ENCODE results near the gene SLCO2B1.

SLCO2B1 gene

GRCh38 chr11:75189108-75189507 is 38.2 kb downstream of the SLCO2B1 start:
- no peak for DNase-seq
- Mint-ChIP-seq H3K36me3 (ENCODE audit: low read depth) (no peaks in the 10 kb centered on the region), H3K4me3 (no peak overlapping the region), H3K4me1 (peaks cover 21% of the 10 kb centered on the region), H3K27me3 (ENCODE audit: low read depth, poor library complexity) (peaks cover 11% of the 10 kb centered on the region), H3K9me3 (no peaks in the 10 kb centered on the region), H3K27ac (no peak overlapping the region)
- TF ChIP-seq CTCF (IDR thresholded peaks at IDR 0.05) = no peak

GRCh38 chr11:75189911-75190310 is 39.0 kb downstream of the SLCO2B1 start:
- H3K27me3 Mint-ChIP-seq (ENCODE audit: low read depth, poor library complexity) = peaks cover 10% of the 10 kb centered on the region
- H3K36me3 Mint-ChIP-seq (ENCODE audit: low read depth) = no peaks in the 10 kb centered on the region
- no peak for TF ChIP-seq CTCF (IDR thresholded peaks at IDR 0.05)
- no peaks in the 10 kb centered on the region for H3K9me3 Mint-ChIP-seq
- H3K4me3 Mint-ChIP-seq = no peak overlapping the region
- H3K27ac Mint-ChIP-seq = no peak overlapping the region
- H3K4me1 Mint-ChIP-seq = peaks cover 21% of the 10 kb centered on the region
- no peak for DNase-seq

DNA sequence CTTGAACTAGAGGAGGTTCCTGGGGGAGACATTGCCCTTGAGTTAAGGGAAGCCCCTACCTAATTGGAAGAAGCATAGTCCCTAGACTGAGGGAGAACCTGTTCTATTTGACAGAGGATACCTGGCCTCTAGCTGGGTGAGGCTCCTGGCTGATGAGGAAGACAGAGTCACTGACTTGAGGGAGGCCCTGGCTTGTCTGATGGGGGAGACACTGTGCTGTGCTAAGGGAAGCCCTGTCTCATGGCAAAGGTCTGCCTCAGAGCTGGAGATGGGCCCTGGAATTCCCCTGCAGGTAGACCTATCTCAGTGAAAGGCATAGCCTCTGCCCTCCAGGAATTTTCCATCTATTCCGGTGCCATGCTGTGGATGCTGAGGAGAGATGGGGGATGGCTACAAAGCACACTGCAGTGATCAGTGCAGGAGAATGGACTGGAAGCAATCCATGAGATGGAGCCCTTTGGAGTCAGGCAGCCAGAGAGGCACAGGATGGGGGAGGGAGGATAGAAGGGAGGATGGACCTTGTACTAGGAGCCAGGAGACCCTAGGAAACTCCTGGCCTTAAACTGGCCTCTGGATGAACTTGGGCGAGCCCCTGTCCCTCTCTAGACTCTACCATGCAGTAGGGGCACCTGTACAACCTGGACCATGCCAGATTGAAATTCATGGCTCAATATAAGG is 39.9 kb downstream of the SLCO2B1 start:
- Mint-ChIP-seq H3K4me3 (no peak overlapping the region), H3K4me1 (peaks cover 21% of the 10 kb centered on the region), H3K27ac (peak overlapping the region; percentile 84), H3K36me3 (ENCODE audit: low read depth) (no peaks in the 10 kb centered on the region), H3K9me3 (no peaks in the 10 kb centered on the region), H3K27me3 (ENCODE audit: low read depth, poor library complexity) (peaks cover 12% of the 10 kb centered on the region)
- no peak for DNase-seq
- TF ChIP-seq CTCF (IDR thresholded peaks at IDR 0.05) = no peak

GRCh38 chr11:75191330-75191717 is 40.4 kb downstream of the SLCO2B1 start:
- peaks cover 21% of the 10 kb centered on the region for H3K4me1 Mint-ChIP-seq
- peak; percentile 50 for DNase-seq
- peak overlapping the region; percentile 84 for H3K27ac Mint-ChIP-seq
- H3K27me3 Mint-ChIP-seq (ENCODE audit: low read depth, poor library complexity) = peaks cover 15% of the 10 kb centered on the region
- H3K36me3 Mint-ChIP-seq (ENCODE audit: low read depth) = no peaks in the 10 kb centered on the region
- H3K9me3 Mint-ChIP-seq = no peaks in the 10 kb centered on the region
- TF ChIP-seq CTCF (IDR thresholded peaks at IDR 0.05) = no peak
- no peak overlapping the region for H3K4me3 Mint-ChIP-seq

DNA sequence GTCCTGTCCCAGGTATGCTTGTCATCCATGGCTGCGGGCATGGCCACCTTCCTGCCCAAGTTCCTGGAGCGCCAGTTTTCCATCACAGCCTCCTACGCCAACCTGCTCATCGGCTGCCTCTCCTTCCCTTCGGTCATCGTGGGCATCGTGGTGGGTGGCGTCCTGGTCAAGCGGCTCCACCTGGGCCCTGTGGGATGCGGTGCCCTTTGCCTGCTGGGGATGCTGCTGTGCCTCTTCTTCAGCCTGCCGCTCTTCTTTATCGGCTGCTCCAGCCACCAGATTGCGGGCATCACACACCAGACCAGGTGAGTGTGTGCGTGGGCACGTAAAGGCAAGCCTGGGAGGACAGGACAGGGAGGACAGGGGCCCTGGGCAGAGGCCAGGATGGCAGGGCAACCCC is 42.4 kb downstream of the SLCO2B1 start:
- Mint-ChIP-seq H3K9me3 (no peaks in the 10 kb centered on the region), H3K36me3 (ENCODE audit: low read depth) (no peaks in the 10 kb centered on the region), H3K27me3 (ENCODE audit: low read depth, poor library complexity) (peaks cover 17% of the 10 kb centered on the region), H3K27ac (no peak overlapping the region), H3K4me3 (no peak overlapping the region), H3K4me1 (peaks cover 21% of the 10 kb centered on the region)
- TF ChIP-seq CTCF (IDR thresholded peaks at IDR 0.05) = no peak
- DNase-seq = no peak

GRCh38 chr11:75193711-75194110 is 42.8 kb downstream of the SLCO2B1 start:
- no peaks in the 10 kb centered on the region for H3K9me3 Mint-ChIP-seq
- no peak overlapping the region for H3K4me3 Mint-ChIP-seq
- no peaks in the 10 kb centered on the region for H3K36me3 Mint-ChIP-seq (ENCODE audit: low read depth)
- H3K27me3 Mint-ChIP-seq (ENCODE audit: low read depth, poor library complexity) = peaks cover 20% of the 10 kb centered on the region
- peaks cover 23% of the 10 kb centered on the region for H3K4me1 Mint-ChIP-seq
- TF ChIP-seq CTCF (IDR thresholded peaks at IDR 0.05) = no peak
- DNase-seq = no peak
- no peak overlapping the region for H3K27ac Mint-ChIP-seq

Measured in nephron progenitor cell (in vitro differentiated cells).